GM19468 (cell line): Measurements from ENCODE around the gene DCLK1.
"Not testable (repeated sequence)": the region's sequence is repeated elsewhere in the genome, so short reads cannot be mapped to it uniquely, and the experiment has no call there.

Experiments
- ATAC-seq: cut with Tn5 transposase; IDR thresholded peaks from one replicate; pipeline ENCODE4 v1.9.1; 2021; ENCODE audit warnings: mild to moderate bottlenecking, moderate library complexity, moderate number of reproducible peaks; ENCODE audit not compliant: unreplicated experiment; ENCODE audit errors: extremely low read depth

DCLK1 gene

GRCh38 chr13:35993686-35994085 is 137.5 kb downstream of the DCLK1 start:
- no peak for ATAC-seq

- no peak for ATAC-seq
Observed at GRCh38 chr13:35992964-35993363, 138.2 kb downstream of the DCLK1 start.

- ATAC-seq: no peak
Observed at GRCh38 chr13:35990196-35990595, 141.0 kb downstream of the DCLK1 start.

GRCh38 chr13:35988648-35989081 is 142.5 kb downstream of the DCLK1 start:
- ATAC-seq: no peak

DNA sequence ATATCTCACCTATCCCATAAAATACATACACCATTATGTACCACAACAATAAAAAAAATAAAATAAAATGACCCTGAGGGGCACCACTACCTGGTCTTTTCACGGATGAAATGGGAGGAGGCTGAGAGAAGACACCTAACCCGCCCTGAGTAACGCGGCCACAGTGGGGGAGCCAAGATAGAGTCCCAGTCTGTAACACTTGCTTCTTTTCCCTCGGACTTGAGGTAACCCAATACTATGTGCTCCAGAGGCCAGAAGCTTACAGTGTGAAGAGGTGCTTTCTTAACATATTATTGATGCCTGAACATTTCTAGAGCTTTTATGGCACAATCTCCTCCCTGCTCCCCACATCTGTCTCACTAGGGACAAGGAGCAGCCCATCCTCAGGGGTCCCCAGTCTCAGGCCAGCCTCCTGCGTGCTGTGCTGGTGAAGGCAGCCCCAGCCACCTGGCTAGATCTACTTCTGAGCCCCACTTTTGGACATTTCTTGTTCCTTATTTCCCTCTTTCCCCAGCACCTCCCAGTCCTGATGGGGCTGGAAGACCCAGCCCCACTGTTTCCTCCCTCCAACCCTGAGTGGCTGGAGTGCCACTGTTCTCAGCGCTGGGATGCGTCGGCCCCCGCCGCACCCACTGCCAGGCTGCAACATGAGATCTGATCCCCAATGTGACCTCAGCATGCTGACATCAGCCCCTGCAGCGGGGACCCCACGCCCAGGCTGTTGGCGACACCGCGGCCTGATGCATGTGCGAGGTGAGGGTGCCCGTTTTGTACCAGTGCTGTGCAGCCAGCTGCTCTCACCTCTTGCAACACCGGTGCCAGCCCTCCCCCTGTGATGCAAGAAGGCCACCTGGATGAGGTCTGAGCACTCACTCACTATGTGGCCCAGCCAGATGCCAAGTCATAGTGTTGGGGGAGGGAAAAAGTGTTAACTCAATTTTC is 143.3 kb downstream of the DCLK1 start:
- no peak for ATAC-seq

GRCh38 chr13:35984776-35985453 is 146.3 kb downstream of the DCLK1 start:
- no peak for ATAC-seq

DNA sequence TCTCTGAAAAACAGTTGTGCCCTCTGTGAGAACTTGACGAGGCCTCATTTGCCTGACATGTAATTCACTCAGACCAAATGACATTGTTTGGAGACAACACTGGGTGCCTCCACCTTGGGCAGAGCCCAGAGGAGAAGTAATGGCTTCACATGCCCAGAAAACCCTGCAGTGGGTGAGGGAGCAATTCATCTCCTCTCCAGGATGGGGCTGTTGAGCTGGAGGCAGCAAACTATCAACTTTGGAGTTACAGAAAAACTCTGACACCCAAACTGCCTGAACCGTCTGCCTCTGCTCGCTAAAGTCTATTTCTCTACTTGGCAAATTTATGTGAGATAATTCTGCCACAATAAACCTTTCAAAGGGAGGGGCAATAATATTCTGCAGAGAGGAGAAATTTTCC is 146.9 kb downstream of the DCLK1 start:
- ATAC-seq: no peak

GRCh38 chr13:35983703-35984102 is 147.5 kb downstream of the DCLK1 start:
- not testable (repeated sequence) for ATAC-seq

DNA sequence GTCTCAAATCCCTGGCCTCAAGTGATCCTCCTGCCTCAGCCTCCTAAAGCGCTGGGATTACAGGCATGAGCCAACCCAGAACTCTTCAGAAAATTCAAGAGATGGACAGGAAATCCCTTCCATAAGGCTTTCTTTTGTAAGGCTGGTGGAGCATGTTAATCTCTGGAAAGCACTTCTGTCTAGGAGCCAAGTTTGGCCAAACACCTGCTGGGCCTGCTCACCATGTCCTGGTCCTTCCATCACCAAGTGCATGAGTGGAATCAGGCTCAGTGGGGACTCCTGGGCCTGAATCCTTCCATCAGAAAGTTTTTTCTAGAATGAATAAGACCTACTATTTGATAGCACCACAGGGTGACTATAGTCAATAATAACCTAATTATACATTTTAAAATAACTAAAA is 148.0 kb downstream of the DCLK1 start:
- ATAC-seq: no peak

DNA sequence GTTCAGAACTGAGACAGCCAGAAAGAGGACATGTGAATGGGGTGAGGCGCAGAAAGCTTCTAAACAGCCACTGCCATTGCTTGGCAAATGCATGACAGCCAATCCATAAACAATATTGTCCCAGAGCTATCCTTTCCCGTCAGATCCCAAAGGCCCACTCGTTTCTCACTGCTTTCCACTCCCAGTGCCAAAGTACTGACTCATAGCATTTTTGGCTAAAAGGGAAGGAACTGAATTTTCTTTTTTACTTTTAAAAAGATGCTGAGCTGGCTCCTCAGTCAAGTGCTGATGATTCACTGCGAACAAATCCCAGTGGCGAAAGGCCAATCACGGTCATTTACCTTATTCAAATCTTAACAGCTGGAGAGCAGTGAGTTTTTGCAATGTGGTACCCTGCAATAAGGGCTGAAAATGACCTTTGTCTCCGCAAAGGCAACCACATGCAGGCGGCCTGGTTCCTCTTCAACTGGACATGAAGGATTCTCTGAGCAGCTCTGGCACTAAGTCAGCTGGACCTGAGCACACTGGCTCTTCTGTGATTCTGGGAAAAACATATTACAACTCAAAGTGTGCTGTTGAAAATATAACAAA is 151.7 kb downstream of the DCLK1 start:
- no peak for ATAC-seq

GRCh38 chr13:35978607-35979316 is 152.4 kb downstream of the DCLK1 start:
- ATAC-seq: no peak

- ATAC-seq: no peak
Observed at GRCh38 chr13:35977060-35977459, 154.1 kb downstream of the DCLK1 start.

DNA sequence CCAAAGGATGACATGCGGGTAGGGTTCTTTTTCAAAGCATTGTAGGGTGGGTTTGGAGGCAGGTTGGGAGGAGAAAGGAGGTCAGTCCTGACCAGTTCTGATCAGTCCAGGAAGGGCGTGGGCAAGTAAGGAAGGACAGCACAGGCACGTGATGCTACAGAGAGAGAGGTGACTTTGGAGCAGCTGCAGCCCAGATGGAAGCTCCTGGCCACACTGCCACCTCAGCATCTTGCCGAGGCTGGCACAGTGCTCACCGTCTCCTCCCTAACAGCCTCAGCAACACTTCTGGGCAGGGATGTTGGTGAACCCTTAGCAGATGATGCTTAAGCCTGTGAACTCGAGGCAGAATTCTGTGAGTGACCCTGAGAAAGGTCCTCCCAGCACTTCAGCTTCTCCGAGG is 155.1 kb downstream of the DCLK1 start:
- no peak for ATAC-seq

- not testable (repeated sequence) for ATAC-seq
Observed at GRCh38 chr13:35966951-35967350, 164.2 kb downstream of the DCLK1 start.

GRCh38 chr13:35966024-35966423 is 165.2 kb downstream of the DCLK1 start:
- ATAC-seq: no peak

DNA sequence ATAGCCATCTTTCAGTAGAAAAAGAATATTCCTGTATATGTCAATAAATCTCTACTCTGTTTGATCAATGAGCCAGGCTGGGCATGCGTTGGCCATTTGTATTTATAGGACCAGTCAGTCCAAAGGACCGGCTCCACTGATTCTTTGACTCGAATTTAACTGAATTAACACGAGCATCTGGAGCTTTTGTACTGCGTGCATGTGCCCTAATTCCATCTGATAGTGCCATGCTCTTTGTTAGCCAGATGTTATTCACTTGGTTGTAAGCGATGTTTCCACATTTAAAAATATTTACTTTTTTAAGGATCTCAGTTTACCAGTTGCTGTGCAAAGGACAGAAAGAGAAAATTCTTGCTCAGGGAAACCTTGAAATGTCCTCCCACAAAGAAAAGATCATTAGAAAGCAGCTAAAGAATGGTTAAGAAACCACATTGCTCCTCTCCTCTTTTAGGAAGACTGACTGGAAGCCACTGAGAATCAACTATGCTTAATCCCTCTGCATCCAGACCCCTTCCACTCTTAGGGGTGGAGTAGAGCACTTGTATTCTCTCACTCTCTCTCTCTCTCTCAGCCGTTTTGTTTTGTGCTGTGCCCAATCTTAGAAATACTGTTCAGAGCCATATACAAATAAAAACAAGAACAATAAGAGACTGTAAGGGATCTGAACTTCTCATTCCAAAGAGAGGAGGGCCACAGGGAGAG is 165.8 kb downstream of the DCLK1 start:
- ATAC-seq: no peak

DNA sequence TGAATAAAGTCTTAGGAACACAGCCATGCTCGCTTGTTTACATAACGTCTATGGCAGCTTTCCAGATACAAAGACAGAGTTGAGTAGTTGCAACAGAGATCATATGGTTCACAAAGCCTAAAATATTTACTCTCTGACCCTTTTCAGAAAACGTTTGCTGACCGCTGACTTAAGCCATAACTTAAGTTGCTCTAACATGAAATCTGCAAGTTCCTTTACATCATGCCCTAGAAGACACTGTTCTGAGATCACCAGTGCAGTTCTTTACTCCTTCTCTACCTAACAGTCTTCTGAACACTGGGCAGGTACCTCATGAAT is 166.4 kb downstream of the DCLK1 start:
- ATAC-seq: no peak

DNA sequence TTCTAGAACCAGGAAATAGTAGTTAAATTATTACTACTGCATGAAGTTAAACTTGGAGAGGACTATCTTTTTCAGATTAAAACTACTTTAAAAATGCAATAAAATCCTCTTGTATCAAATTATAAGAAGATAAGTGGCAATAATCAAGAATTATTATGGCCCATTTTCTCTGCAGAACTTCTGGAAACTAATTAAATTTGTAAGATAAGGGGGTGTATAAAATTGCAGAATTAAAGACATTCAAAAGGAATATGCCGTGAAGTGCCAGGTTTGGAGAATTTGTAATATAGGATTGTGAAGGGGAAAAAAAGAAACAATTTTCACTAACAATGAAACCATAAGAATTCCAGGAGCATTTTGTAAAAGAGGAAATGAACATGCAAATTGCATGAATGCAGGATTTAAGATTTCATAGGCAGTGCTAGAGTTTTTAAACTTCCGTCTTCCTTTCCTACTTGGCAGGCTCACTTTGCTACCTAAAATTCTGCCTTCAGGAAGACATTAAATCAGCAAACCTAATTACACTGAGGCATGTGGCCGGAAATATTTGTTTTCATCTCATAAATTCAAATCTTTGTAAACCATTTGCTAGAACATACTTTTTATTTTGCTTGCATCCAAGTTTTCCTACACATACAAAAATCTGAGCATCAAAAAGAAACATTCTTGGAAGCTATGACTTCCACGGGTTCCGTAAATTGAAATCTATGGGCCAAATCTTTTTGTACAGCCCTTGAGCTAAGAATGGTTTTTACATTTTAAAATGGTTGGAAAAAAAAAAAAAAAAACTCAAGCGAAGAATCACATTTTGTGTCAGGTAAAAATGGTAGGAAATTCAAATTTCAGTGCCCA is 166.9 kb downstream of the DCLK1 start:
- no peak for ATAC-seq
